Peyer's patch (tissue), 4 donors: ENCODE data around the gene LHFPL5.

ENCODE experiments used
- POLR2A ChIP-seq, 2 donors: fragments of 450-650 bp; IDR thresholded peaks; one replicate each; pipeline ENCODE4 v1.5.1; 2017; ENCODE audit warnings: antibody characterized with exemption in 2 of 2, mild to moderate bottlenecking in 2 of 2, moderate library complexity in 2 of 2
- TF ChIP-seq, protein P1 (sequence below), 6 experiments: fragments of 450-650 bp in 4 of 6; fragments of 200-600 bp in 2 of 6; sonication (generic) in 1 of 6; IDR thresholded peaks; one replicate each; pipeline ENCODE4 v1.5.1; 2017 to 2019; ENCODE audit warnings: antibody characterized with exemption in 6 of 6, mild to moderate bottlenecking in 3 of 6, moderate library complexity in 1 of 6

DNA sequence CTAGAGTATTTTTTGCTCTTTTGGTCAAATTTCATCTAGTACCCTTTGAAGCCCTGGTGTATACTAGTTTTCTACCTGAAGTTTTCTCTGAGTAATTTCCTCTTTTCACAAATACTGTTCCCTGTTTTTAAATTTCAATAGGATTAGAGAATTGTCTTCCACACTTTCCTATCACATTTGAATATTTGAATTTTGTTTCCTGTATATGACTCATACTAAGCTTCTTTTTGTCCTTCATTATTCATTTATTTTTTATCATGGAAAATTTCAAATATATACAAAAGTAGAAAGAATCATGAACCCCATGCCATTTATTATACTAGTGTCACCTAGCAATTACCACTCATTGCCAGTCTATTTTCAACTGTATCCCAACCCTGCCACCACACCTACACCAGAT lies 52.7 kb downstream of the LHFPL5 start:
- TF ChIP-seq, protein P1, sequence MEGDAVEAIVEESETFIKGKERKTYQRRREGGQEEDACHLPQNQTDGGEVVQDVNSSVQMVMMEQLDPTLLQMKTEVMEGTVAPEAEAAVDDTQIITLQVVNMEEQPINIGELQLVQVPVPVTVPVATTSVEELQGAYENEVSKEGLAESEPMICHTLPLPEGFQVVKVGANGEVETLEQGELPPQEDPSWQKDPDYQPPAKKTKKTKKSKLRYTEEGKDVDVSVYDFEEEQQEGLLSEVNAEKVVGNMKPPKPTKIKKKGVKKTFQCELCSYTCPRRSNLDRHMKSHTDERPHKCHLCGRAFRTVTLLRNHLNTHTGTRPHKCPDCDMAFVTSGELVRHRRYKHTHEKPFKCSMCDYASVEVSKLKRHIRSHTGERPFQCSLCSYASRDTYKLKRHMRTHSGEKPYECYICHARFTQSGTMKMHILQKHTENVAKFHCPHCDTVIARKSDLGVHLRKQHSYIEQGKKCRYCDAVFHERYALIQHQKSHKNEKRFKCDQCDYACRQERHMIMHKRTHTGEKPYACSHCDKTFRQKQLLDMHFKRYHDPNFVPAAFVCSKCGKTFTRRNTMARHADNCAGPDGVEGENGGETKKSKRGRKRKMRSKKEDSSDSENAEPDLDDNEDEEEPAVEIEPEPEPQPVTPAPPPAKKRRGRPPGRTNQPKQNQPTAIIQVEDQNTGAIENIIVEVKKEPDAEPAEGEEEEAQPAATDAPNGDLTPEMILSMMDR (IDR thresholded peaks at IDR 0.05), result no peak
- no peak for TF ChIP-seq POLR2A (IDR thresholded peaks at IDR 0.05)
